MM.1S (cell line): ENCODE results near the gene GPC1.

Source experiments
- EZH2phosphoT487 ChIP-seq: fragments of 300-600 bp; sonication (generic); IDR thresholded peaks from 2 replicates; pipeline ENCODE4 v1.6.1; 2018; ENCODE audit warnings: antibody characterized with exemption, low read length
- TF ChIP-seq, protein P1 (sequence below): fragments of 300-600 bp; sonication (generic); IDR thresholded peaks from 2 replicates; pipeline ENCODE4 v1.5.1; 2016; ENCODE audit warnings: antibody characterized with exemption, low read length, mixed read lengths

DNA sequence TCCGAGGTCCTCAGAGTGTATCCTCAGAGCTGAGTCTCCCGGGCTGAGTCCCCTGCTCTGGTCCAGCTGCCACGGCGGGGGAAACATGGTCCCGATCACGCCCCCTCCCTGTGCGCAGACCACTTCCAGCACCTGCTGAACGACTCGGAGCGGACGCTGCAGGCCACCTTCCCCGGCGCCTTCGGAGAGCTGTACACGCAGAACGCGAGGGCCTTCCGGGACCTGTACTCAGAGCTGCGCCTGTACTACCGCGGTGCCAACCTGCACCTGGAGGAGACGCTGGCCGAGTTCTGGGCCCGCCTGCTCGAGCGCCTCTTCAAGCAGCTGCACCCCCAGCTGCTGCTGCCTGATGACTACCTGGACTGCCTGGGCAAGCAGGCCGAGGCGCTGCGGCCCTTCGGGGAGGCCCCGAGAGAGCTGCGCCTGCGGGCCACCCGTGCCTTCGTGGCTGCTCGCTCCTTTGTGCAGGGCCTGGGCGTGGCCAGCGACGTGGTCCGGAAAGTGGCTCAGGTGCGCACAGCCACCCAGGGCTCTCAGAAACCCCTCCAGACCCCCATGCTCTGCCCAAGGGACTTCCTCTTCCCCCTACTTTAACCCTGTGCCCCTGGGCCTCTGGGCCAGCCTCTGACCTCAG is 26.7 kb downstream of the GPC1 start:
- TF ChIP-seq, protein P1, sequence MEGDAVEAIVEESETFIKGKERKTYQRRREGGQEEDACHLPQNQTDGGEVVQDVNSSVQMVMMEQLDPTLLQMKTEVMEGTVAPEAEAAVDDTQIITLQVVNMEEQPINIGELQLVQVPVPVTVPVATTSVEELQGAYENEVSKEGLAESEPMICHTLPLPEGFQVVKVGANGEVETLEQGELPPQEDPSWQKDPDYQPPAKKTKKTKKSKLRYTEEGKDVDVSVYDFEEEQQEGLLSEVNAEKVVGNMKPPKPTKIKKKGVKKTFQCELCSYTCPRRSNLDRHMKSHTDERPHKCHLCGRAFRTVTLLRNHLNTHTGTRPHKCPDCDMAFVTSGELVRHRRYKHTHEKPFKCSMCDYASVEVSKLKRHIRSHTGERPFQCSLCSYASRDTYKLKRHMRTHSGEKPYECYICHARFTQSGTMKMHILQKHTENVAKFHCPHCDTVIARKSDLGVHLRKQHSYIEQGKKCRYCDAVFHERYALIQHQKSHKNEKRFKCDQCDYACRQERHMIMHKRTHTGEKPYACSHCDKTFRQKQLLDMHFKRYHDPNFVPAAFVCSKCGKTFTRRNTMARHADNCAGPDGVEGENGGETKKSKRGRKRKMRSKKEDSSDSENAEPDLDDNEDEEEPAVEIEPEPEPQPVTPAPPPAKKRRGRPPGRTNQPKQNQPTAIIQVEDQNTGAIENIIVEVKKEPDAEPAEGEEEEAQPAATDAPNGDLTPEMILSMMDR = no peak
- TF ChIP-seq EZH2phosphoT487 = no peak
